OCI-LY7 (cell line): Measurements from ENCODE around the gene POTEB3.
"Not testable (repeated sequence)": the region's sequence is repeated elsewhere in the genome, so short reads cannot be mapped to it uniquely, and the experiment has no call there.

Source experiments
- EZH2phosphoT487 ChIP-seq: fragments of 200-600 bp; sonication (generic); IDR thresholded peaks from 2 replicates; pipeline ENCODE4 v1.6.1; 2018; ENCODE audit warnings: low read depth, borderline replicate concordance, mild to moderate bottlenecking, mixed run types, antibody characterized with exemption, low read length, moderate library complexity, mixed read lengths
- TF ChIP-seq, protein P1 (sequence below): fragments of 200-600 bp; sonication (generic); conservative IDR thresholded peaks from 2 replicates; pipeline ENCODE4 v1.5.1; 2014; ENCODE audit warnings: mild to moderate bottlenecking, antibody characterized with exemption, low read length, moderate library complexity, mixed read lengths

DNA sequence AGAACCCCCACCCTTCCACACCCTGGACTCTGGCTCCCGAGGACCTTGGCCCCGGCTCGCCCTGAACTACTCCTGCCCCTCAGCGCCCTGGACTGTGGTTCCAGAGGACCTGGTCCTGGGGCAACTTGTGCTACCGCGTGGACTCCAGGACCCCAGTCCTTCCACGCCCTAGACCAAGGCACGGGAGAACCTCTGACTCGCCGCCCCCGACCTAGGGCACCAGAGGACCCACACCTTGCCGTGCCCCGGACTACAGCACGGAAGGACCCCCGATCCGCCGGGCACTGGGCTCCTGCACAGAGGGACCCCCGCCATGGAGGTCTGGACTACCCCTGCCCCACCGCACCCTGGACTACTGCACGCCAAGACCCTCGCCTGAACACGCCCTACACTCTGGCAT lies 71.7 kb downstream of the POTEB3 start:
- TF ChIP-seq, protein P1, sequence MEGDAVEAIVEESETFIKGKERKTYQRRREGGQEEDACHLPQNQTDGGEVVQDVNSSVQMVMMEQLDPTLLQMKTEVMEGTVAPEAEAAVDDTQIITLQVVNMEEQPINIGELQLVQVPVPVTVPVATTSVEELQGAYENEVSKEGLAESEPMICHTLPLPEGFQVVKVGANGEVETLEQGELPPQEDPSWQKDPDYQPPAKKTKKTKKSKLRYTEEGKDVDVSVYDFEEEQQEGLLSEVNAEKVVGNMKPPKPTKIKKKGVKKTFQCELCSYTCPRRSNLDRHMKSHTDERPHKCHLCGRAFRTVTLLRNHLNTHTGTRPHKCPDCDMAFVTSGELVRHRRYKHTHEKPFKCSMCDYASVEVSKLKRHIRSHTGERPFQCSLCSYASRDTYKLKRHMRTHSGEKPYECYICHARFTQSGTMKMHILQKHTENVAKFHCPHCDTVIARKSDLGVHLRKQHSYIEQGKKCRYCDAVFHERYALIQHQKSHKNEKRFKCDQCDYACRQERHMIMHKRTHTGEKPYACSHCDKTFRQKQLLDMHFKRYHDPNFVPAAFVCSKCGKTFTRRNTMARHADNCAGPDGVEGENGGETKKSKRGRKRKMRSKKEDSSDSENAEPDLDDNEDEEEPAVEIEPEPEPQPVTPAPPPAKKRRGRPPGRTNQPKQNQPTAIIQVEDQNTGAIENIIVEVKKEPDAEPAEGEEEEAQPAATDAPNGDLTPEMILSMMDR: not testable (repeated sequence)
- not testable (repeated sequence) for TF ChIP-seq EZH2phosphoT487
